ENCODE results near the gene SPINK4.

GRCh38 chr9:33273972-33274328 lies 34.0 kb downstream of the SPINK4 start:
- TF ChIP-seq, protein P1, sequence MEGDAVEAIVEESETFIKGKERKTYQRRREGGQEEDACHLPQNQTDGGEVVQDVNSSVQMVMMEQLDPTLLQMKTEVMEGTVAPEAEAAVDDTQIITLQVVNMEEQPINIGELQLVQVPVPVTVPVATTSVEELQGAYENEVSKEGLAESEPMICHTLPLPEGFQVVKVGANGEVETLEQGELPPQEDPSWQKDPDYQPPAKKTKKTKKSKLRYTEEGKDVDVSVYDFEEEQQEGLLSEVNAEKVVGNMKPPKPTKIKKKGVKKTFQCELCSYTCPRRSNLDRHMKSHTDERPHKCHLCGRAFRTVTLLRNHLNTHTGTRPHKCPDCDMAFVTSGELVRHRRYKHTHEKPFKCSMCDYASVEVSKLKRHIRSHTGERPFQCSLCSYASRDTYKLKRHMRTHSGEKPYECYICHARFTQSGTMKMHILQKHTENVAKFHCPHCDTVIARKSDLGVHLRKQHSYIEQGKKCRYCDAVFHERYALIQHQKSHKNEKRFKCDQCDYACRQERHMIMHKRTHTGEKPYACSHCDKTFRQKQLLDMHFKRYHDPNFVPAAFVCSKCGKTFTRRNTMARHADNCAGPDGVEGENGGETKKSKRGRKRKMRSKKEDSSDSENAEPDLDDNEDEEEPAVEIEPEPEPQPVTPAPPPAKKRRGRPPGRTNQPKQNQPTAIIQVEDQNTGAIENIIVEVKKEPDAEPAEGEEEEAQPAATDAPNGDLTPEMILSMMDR (IDR thresholded peaks at IDR 0.05; ENCODE audit: low read depth, low read length, missing input control), result no peak
- no peak for TF ChIP-seq RAD21 (IDR thresholded peaks at IDR 0.05)
- TF ChIP-seq, protein P2, sequence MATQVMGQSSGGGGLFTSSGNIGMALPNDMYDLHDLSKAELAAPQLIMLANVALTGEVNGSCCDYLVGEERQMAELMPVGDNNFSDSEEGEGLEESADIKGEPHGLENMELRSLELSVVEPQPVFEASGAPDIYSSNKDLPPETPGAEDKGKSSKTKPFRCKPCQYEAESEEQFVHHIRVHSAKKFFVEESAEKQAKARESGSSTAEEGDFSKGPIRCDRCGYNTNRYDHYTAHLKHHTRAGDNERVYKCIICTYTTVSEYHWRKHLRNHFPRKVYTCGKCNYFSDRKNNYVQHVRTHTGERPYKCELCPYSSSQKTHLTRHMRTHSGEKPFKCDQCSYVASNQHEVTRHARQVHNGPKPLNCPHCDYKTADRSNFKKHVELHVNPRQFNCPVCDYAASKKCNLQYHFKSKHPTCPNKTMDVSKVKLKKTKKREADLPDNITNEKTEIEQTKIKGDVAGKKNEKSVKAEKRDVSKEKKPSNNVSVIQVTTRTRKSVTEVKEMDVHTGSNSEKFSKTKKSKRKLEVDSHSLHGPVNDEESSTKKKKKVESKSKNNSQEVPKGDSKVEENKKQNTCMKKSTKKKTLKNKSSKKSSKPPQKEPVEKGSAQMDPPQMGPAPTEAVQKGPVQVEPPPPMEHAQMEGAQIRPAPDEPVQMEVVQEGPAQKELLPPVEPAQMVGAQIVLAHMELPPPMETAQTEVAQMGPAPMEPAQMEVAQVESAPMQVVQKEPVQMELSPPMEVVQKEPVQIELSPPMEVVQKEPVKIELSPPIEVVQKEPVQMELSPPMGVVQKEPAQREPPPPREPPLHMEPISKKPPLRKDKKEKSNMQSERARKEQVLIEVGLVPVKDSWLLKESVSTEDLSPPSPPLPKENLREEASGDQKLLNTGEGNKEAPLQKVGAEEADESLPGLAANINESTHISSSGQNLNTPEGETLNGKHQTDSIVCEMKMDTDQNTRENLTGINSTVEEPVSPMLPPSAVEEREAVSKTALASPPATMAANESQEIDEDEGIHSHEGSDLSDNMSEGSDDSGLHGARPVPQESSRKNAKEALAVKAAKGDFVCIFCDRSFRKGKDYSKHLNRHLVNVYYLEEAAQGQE (IDR thresholded peaks at IDR 0.05), result no peak
- TF ChIP-seq JUND (IDR thresholded peaks at IDR 0.05), result no peak
- no peak for TF ChIP-seq TAF1 (conservative IDR thresholded peaks at IDR 0.05)
- no peak for TF ChIP-seq ZBTB33 (IDR thresholded peaks at IDR 0.05)
- TF ChIP-seq, protein P3, sequence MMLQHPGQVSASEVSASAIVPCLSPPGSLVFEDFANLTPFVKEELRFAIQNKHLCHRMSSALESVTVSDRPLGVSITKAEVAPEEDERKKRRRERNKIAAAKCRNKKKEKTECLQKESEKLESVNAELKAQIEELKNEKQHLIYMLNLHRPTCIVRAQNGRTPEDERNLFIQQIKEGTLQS (IDR thresholded peaks at IDR 0.05), result no peak
- TF ChIP-seq MAX (IDR thresholded peaks at IDR 0.05), result no peak
- TF ChIP-seq FOXA1 (IDR thresholded peaks at IDR 0.05), result no peak
- no peak for TF ChIP-seq SP1 (IDR thresholded peaks at IDR 0.05)
- TF ChIP-seq YY1 (IDR thresholded peaks at IDR 0.05), result no peak
